CD4-positive, alpha-beta T cell treated with Interleukin-21 for 1 hour (primary cell): Measurements from ENCODE around the gene COL20A1.
"Not testable (repeated sequence)": the region's sequence is repeated elsewhere in the genome, so short reads cannot be mapped to it uniquely, and the experiment has no call there.

Experiments
- DNase-seq: peaks from one replicate; pipeline ENCODE4 v3.0.0-alpha.2; 2020

COL20A1 gene

GRCh38 chr20:63292904-63293303 is at the start of gene COL20A1:
Gene COL20A1, plus strand, starts transcription at chr20:63293186. Its CDS starts 1,922 bp downstream, at chr20:63295108.
- no peak for DNase-seq

DNA sequence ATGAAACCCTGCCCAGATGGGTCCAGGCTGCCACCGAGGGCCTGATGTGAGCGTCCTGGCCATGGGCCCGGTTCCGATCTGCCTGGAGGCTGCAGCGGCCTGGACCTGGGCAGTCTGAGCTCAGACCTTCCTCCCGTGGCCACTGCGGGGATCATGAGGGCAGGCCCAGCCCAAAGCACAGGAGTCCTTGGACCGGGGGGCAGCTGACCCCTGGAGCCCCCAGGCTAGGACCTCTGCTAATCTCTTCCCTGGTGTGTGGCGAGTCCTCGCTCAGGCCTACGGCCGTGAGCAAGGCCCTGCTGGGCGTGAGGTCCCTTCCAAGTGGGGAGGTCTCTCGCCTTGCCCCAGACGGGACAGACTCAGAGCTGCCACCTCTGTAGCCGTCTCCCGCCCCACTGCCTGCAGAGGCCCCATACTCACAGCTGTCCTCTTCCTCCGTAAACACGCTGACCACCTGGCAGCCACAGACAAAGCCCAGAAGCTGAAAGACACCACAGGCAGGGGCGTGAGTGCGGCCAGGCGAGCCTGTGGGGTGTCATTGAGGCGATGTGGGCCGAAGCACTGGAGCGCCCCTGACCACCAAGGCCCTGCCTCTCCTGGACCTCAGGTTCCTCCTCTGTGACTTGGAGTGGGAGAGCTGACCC is 49.3 kb upstream of the COL20A1 start:
- no peak for DNase-seq

GRCh38 chr20:63244468-63244867 is 48.5 kb upstream of the COL20A1 start:
- DNase-seq, result no peak

DNA sequence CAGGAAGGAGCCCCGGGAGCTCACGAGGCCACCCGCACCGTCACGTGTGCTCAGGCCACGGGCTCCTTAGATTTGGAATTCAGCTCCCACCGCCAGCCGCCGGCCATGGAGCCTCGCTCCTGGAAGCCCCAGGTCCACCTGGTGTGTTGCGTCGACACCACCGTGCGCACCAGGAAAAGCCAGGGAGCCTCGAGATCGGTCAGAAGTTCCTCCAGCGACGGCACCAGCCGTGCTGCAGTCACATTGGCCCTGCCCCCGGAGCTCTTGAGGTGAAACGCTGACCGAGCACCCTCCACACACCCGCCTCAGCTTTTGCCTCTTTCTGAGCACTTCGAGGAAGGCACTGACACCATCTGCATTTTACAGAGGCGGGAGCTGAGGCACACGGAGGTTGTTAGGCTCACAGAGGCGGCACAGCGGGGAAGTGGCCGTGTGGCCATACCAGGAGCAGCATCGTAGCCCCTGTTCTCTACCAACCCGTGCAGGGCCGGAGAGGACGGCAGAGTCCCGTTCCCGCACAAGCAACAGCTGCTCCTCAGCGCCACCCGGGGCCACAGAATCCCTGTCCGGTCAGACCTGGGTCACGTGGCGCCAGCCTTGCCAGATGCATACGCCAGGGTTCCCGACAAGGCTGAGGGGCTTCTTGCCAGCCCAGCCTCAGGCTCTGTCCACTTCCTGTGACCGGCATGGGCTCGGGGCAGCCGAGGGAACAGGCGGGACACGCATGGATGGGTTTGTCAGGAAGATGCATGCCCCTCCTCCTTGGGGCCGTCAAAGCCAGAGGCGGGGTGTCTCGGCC is 46.3 kb upstream of the COL20A1 start:
- no peak for DNase-seq

GRCh38 chr20:63247671-63248228 is 45.2 kb upstream of the COL20A1 start:
- DNase-seq, result no peak

GRCh38 chr20:63248835-63249591 is 44.0 kb upstream of the COL20A1 start:
- no peak for DNase-seq

DNA sequence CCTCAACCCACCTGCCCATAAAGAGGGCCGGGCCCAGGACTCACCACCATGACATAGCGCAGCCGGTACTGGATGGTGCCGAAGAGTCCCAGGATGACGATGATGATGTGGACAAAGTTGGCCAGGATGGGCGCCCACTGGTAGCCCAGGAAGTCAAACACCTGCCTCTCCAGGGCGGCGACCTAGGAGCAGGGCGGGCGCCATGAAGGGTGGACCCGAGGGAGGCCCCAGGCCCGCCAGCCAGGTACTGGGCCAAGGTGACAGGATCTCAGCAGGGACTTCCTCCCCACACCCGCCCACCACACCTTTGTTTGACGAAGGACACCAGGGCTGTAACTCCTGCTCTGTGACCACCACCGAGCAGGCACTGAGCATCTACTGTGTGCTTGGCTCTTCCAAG is 43.1 kb upstream of the COL20A1 start:
- no peak for DNase-seq

DNA sequence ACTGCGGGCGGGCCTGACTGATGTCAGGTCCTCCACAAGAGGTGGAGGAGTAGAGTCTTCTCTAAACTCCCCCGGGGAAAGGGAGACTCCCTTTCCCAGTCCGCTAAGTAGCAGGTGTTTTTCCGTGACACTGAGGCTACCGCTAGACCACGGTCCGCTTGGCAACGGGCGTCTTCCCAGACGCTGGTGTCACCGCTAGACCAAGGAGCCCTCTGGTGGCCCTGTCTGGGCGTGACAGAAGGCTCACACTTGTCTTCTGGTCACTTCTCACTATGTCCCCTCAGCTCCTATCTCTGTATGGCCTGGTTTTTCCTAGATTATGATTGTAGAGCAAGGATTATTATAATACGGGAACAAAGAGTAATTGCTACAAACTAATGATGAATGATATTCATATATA is 41.6 kb upstream of the COL20A1 start:
- not testable (repeated sequence) for DNase-seq

DNA sequence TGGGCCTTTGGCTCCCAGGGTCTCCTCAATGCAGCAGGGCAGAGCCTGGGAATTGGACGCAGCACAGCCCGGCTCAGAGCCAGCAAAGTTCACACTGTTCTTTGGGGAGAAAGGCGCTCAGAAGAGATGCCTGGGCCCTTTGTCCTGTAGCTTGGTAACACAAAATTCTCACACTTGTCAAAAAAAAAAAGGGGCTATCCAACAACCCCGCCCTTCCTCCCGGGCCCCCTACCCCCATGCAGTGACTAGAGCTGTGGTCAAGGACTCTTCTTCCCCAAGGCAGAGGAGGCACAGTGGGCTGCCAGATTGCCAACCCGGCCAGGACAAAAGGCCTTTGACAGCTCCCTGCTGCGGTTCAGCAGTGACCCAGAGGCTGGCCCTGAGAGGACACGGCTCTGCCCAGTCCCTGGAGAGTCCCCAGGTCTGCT is 40.7 kb upstream of the COL20A1 start:
- no peak for DNase-seq

GRCh38 chr20:63253065-63253437 is 39.9 kb upstream of the COL20A1 start:
- no peak for DNase-seq

GRCh38 chr20:63253438-63254231 is 39.4 kb upstream of the COL20A1 start:
- DNase-seq, result no peak

- DNase-seq, result no peak
These were observed 38.8 kb upstream of the COL20A1 start, which contains the start of gene NKAIN4 for GRCh38 chr20:63254232-63254605. Gene NKAIN4, minus strand, starts transcription at chr20:63254463. Its CDS starts 13 bp downstream, at chr20:63254450.

GRCh38 chr20:63254606-63255384 is 38.2 kb upstream of the COL20A1 start:
- no peak for DNase-seq

DNA sequence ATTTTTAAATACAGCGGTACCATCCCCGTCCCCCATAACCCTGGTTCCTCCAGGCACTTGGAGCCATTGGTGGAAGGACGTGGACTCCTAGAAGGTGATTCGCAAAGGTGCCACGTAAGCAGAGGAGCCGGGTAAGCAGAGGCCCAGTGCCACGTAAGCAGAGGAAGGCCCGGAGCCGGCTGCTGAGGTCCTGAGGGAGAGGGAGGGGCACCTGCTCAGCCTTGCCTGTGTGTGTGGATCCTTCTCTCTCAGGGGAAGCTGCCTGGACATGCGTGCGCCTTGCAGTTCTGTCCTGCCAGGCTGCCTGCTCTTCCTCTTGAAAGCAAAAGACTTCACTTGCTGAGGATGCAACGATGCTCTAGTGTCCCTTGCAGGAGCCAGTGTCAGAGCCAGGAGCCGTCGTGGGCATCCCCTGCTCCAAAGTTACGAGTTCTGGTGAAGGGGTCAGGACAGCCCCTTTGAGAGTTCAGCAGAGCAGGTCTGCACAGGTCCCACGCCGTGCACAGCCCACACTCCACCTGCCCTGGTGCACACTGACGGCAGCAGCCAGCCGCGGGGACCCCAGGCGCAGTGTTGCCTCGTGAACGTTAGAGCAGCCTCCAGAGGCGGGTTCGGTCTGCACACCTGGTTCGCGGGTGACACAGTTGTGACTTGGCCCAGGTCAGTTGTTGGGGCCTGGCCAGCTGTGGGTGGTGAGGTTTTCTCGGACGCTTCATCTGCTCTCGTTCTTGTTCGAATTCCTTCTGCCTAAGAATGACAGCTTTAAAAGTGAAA is 36.9 kb upstream of the COL20A1 start:
- DNase-seq, result no peak

DNA sequence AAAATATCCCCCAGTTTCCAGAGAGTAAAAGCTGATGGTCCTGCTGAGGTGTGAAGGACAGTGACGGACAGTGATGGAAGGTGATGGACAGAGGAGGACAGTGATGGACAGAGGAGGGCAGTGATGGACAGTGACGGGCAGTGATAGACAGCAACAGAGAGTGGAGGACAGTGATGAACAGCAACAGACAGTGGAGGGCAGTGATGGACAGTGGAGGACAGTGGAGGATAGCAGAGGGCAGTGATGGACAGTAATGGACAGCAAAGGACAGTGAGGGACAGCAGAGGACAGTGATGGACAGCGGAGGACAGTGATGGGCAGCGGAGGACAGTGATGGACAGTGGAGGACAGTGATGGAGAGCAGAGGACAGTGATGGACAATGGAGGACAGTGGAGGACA is 36.0 kb upstream of the COL20A1 start:
- no peak for DNase-seq

GRCh38 chr20:63257629-63258028 is 35.4 kb upstream of the COL20A1 start:
- DNase-seq, result no peak

DNA sequence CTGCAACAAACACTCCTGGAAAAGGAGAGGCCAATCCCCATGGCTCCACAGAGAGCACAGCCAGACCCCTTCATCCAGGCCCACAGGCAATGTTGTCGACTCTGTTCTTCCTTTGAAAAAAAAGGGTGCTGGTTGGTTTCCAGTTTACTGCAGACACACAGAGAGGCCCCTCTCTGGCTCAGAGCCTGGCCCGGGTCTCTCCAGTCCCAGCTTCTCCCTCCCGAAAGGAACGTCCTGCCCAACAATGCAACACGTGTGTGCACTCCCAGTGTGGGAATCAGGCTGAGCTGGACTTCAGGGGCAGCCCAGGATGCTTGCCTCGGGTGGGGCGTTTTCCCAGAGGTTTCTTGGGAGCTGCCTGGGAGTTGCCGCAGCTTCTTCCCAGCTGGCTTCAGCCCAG is 34.2 kb upstream of the COL20A1 start:
- no peak for DNase-seq

GRCh38 chr20:63259734-63260460 is 33.1 kb upstream of the COL20A1 start:
- DNase-seq, result no peak

GRCh38 chr20:63260521-63260920 is 32.5 kb upstream of the COL20A1 start:
- DNase-seq, result no peak
